ENCODE results near the gene HNRNPC. TPM values are rescaled to one million over a fixed set of nuclear protein-coding genes. Genes with fewer than 3 reads are reported as not detected.

Gene HNRNPC
- total RNA-seq, 1 experiment from 2014 or later, result 1,062 TPM

GRCh38 chr14:21204167-21205025 is 64.8 kb downstream of the HNRNPC start:
- no peak overlapping the region; a peak in 1 of 5 replicates for H3K4me3 Mint-ChIP-seq
- Histone ChIP-seq H2AFZ (ENCODE audit: low read length) (no peak overlapping the region), H2BK20ac (ENCODE audit: low read depth, low read length, poor library complexity, severe bottlenecking) (no peak overlapping the region), H4K5ac (ENCODE audit: insufficient read length, low read depth, low read length) (no peak overlapping the region), H4K91ac (ENCODE audit: insufficient read length, low read depth, low read length) (no peak overlapping the region), H3K27me3 (ENCODE audit: insufficient read depth, low read length) (no peaks in the 10 kb centered on the region), H3K27ac (ENCODE audit: insufficient read length, low read depth, low read length) (no peak overlapping the region), H2BK5ac (ENCODE audit: insufficient read length, low read length) (no peak overlapping the region), H3K4me2 (ENCODE audit: insufficient read depth, insufficient read length, low read length) (no peak overlapping the region), H4K8ac (replicated peaks; ENCODE audit: insufficient read length, low read depth, low read length) (no peak overlapping the region), H3K4me1 (ENCODE audit: insufficient read depth, low read length) (no peaks in the 10 kb centered on the region), H3K23me2 (ENCODE audit: insufficient read length, low read depth, low read length, poor library complexity, severe bottlenecking) (no peaks in the 10 kb centered on the region), H2BK120ac (ENCODE audit: low read depth, low read length, poor library complexity, severe bottlenecking) (no peak overlapping the region), H2BK12ac (ENCODE audit: insufficient read length, low read depth, low read length) (no peak overlapping the region), H3K79me2 (ENCODE audit: insufficient read depth, low read length) (no peaks in the 10 kb centered on the region), H3K23ac (ENCODE audit: insufficient read length, low read depth, low read length) (no peak overlapping the region), H4K20me1 (ENCODE audit: control insufficient read depth, insufficient read depth, insufficient read length) (no peaks in the 10 kb centered on the region), H3K18ac (ENCODE audit: insufficient read length, low read depth, low read length) (no peak overlapping the region), H3T11ph (ENCODE audit: low read length) (no peak overlapping the region), H2AK5ac (ENCODE audit: insufficient read length, low read length) (no peak overlapping the region), H3K56ac (ENCODE audit: insufficient read length, low read depth, low read length) (no peak overlapping the region), H3K9ac (ENCODE audit: extremely low read depth, insufficient read length, low read length) (no peak overlapping the region), H3K9me3 (ENCODE audit: control insufficient read depth, low read depth, low read length) (no peaks in the 10 kb centered on the region), H3K79me1 (ENCODE audit: insufficient read depth, low read depth, low read length, poor library complexity, severe bottlenecking) (no peaks in the 10 kb centered on the region), H3K14ac (ENCODE audit: insufficient read depth, low read length) (no peak overlapping the region), H2BK15ac (ENCODE audit: low read depth, low read length) (no peak overlapping the region), H3K4ac (ENCODE audit: low read depth, low read length) (no peak overlapping the region)
- peaks cover 54 to 61% of the 10 kb centered on the region in 2 experiments for H3K4me1 Mint-ChIP-seq
- no CpG with 5 or more reads among the region's 8 CpGs for WGBS (ENCODE audit: extremely low coverage, insufficient read length, low lambda C conversion rate)
- H3K27ac Mint-ChIP-seq, result peak overlapping the region in 1 of 3 experiments; percentile 95; a peak in 2 of 7 replicates
- no peak for DNase-seq
- TF ChIP-seq, protein P1, sequence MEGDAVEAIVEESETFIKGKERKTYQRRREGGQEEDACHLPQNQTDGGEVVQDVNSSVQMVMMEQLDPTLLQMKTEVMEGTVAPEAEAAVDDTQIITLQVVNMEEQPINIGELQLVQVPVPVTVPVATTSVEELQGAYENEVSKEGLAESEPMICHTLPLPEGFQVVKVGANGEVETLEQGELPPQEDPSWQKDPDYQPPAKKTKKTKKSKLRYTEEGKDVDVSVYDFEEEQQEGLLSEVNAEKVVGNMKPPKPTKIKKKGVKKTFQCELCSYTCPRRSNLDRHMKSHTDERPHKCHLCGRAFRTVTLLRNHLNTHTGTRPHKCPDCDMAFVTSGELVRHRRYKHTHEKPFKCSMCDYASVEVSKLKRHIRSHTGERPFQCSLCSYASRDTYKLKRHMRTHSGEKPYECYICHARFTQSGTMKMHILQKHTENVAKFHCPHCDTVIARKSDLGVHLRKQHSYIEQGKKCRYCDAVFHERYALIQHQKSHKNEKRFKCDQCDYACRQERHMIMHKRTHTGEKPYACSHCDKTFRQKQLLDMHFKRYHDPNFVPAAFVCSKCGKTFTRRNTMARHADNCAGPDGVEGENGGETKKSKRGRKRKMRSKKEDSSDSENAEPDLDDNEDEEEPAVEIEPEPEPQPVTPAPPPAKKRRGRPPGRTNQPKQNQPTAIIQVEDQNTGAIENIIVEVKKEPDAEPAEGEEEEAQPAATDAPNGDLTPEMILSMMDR (conservative IDR thresholded peaks at IDR 0.05), result no peak
- no peaks in the 10 kb centered on the region for H3K27me3 Mint-ChIP-seq (ENCODE audit: low read depth)
- H3K9me3 Mint-ChIP-seq, result no peaks in the 10 kb centered on the region
- peaks cover 19 to 34% (median 25%) of the 10 kb centered on the region in 3 experiments; a peak in 6 of 7 replicates for H3K36me3 Mint-ChIP-seq (ENCODE audit: insufficient read depth in 1 of 3, low read depth in 3 of 3)

All from H9 (cell line).